ENCODE measurements around the gene ATP5F1E.

The ATP5F1E gene

GRCh38 chr20:58992911-58993310, 39.2 kb downstream of the ATP5F1E start:
- no peak overlapping the region; the same call in 1 of the 2 replicates for H3K27ac ChIP-seq
- no peak for TF ChIP-seq CTCF (conservative IDR thresholded peaks at IDR 0.05)

GRCh38 chr20:58991715-58992114, 40.4 kb downstream of the ATP5F1E start:
- H3K27ac ChIP-seq = no peak overlapping the region
- TF ChIP-seq CTCF (conservative IDR thresholded peaks at IDR 0.05) = no peak

GRCh38 chr20:58990651-58991445, 41.3 kb downstream of the ATP5F1E start:
- no peak overlapping the region for H3K27ac ChIP-seq
- TF ChIP-seq CTCF (conservative IDR thresholded peaks at IDR 0.05) = no peak

GRCh38 chr20:58989196-58989595, 42.9 kb downstream of the ATP5F1E start:
- H3K27ac ChIP-seq = no peak overlapping the region
- no peak for TF ChIP-seq CTCF (conservative IDR thresholded peaks at IDR 0.05)

GRCh38 chr20:58988565-58988882, 43.6 kb downstream of the ATP5F1E start:
- H3K27ac ChIP-seq = no peak overlapping the region

GRCh38 chr20:58987790-58988564, 44.2 kb downstream of the ATP5F1E start:
- no peak overlapping the region for H3K27ac ChIP-seq
- no peak for TF ChIP-seq CTCF (conservative IDR thresholded peaks at IDR 0.05)

More at GRCh38 chr20:58988565-58988882, 43.6 kb downstream of the ATP5F1E start:
- no peak for TF ChIP-seq CTCF (conservative IDR thresholded peaks at IDR 0.05)

- no peak for TF ChIP-seq CTCF (conservative IDR thresholded peaks at IDR 0.05)
- no peak overlapping the region for H3K27ac ChIP-seq
Measured at GRCh38 chr20:58986968-58987517, 45.1 kb downstream of the ATP5F1E start.
